ENCODE data around the gene TSPOAP1.

TSPOAP1 gene

GRCh38 chr17:58356231-58356630 is 27.6 kb upstream of the TSPOAP1 start:
- no peak overlapping the region for H3K4me3 ChIP-seq (ENCODE audit: low read depth, low read length)
- TF ChIP-seq CTCF (IDR thresholded peaks at IDR 0.05; ENCODE audit: low read depth, low read length) = no peak
- in situ Hi-C loops (cut with HindIII; ENCODE audit: low sequenced_read_pairs) = no loop called here
- no peak for DNase-seq (ENCODE audit: low read depth, low spot score)

GRCh38 chr17:58354541-58355216 is 26.1 kb upstream of the TSPOAP1 start:
- no peak for TF ChIP-seq CTCF (IDR thresholded peaks at IDR 0.05; ENCODE audit: low read depth, low read length)
- in situ Hi-C loops (cut with HindIII; ENCODE audit: low sequenced_read_pairs) = no loop called here
- no peak overlapping the region for H3K4me3 ChIP-seq (ENCODE audit: low read depth, low read length)
- no peak for DNase-seq (ENCODE audit: low read depth, low spot score)

GRCh38 chr17:58353389-58353825 is 24.8 kb upstream of the TSPOAP1 start:
- H3K4me3 ChIP-seq (ENCODE audit: low read depth, low read length) = no peak overlapping the region
- in situ Hi-C loops (cut with HindIII; ENCODE audit: low sequenced_read_pairs) = no loop called here
- DNase-seq (ENCODE audit: low read depth, low spot score) = no peak
- no peak for TF ChIP-seq CTCF (IDR thresholded peaks at IDR 0.05; ENCODE audit: low read depth, low read length)

GRCh38 chr17:58352596-58353388 is 24.2 kb upstream of the TSPOAP1 start:
- TF ChIP-seq CTCF (IDR thresholded peaks at IDR 0.05; ENCODE audit: low read depth, low read length) = no peak
- peak overlapping the region; percentile 81 for H3K4me3 ChIP-seq (ENCODE audit: low read depth, low read length)
- peak; percentile 62 for DNase-seq (ENCODE audit: low read depth, low spot score)
- in situ Hi-C loops (cut with HindIII; ENCODE audit: low sequenced_read_pairs) = no loop called here

GRCh38 chr17:58351831-58352595 is 23.4 kb upstream of the TSPOAP1 start, which contains the start of gene SUPT4H1:
Gene SUPT4H1, minus strand, starts transcription at chr17:58352201. Its CDS starts 66 bp downstream, at chr17:58352135.
- in situ Hi-C loops (cut with HindIII; ENCODE audit: low sequenced_read_pairs) = no loop called here
- no peak for TF ChIP-seq CTCF (IDR thresholded peaks at IDR 0.05; ENCODE audit: low read depth, low read length)
- DNase-seq (ENCODE audit: low read depth, low spot score) = peak; percentile 92
- H3K4me3 ChIP-seq (ENCODE audit: low read depth, low read length) = peak within 1 kb of the TSS; percentile 81

- no peak for DNase-seq (ENCODE audit: low read depth, low spot score)
- H3K4me3 ChIP-seq (ENCODE audit: low read depth, low read length) = peak overlapping the region; percentile 81
- no peak for TF ChIP-seq CTCF (IDR thresholded peaks at IDR 0.05; ENCODE audit: low read depth, low read length)
- in situ Hi-C loops (cut with HindIII; ENCODE audit: low sequenced_read_pairs) = no loop called here
Observed at GRCh38 chr17:58351182-58351581, 22.6 kb upstream of the TSPOAP1 start.

All from astrocyte of the spinal cord (primary cell).